Endodermal cell (in vitro differentiated cells): ENCODE results near the gene LDLRAD2. TPM values are rescaled to one million over a fixed set of nuclear protein-coding genes. Genes with fewer than 3 reads are reported as not detected.
"Not testable (repeated sequence)": the region's sequence is repeated elsewhere in the genome, so short reads cannot be mapped to it uniquely, and the experiment has no call there.

ENCODE experiments used
- DNase-seq: peaks from one replicate; pipeline ENCODE4 v3.0.0-alpha.2; 2017
- H3K27ac ChIP-seq: 2 replicates; pipeline ENCODE4 v1.5.1; 2013; ENCODE audit warnings: mild to moderate bottlenecking, low read depth, low read length, moderate library complexity
- H3K27me3 ChIP-seq: 2 replicates; pipeline ENCODE4 v1.6.1; 2013; ENCODE audit warnings: mild to moderate bottlenecking, low read length, moderate library complexity; ENCODE audit not compliant: insufficient read depth, control insufficient read depth, poor library complexity, severe bottlenecking
- H3K36me3 ChIP-seq: 2 replicates; pipeline ENCODE4 v1.7.0; 2013; ENCODE audit warnings: mild to moderate bottlenecking, low read length, moderate library complexity; ENCODE audit not compliant: control insufficient read depth, insufficient read depth
- H3K4me1 ChIP-seq: one replicate; pipeline ENCODE4 v1.7.0; 2013; ENCODE audit warnings: low read length; ENCODE audit not compliant: control insufficient read depth, insufficient read depth
- H3K4me3 ChIP-seq: 2 replicates; pipeline ENCODE4 v1.5.1; 2013; ENCODE audit warnings: mild to moderate bottlenecking, low read length, moderate library complexity
- H3K9ac ChIP-seq: 2 replicates; pipeline ENCODE4 v1.6.1; 2013; ENCODE audit warnings: mild to moderate bottlenecking, low read length, moderate library complexity; ENCODE audit not compliant: poor library complexity, severe bottlenecking; ENCODE audit errors: extremely low read depth
- H3K9me3 ChIP-seq: 2 replicates; pipeline ENCODE4 v1.6.1; 2013; ENCODE audit warnings: mild to moderate bottlenecking, low read length, moderate library complexity; ENCODE audit not compliant: control insufficient read depth
- H3K27ac Mint-ChIP-seq: 2 replicates; pipeline ENCODE4 v1.8.0; 2020; ENCODE audit warnings: mixed read lengths
- H3K27me3 Mint-ChIP-seq: 2 replicates; pipeline ENCODE4 v1.8.0; 2021; ENCODE audit warnings: mild to moderate bottlenecking, mixed read lengths; ENCODE audit not compliant: insufficient read depth
- H3K36me3 Mint-ChIP-seq: 2 replicates; pipeline ENCODE4 v1.8.0; 2020; ENCODE audit warnings: low read depth, mixed read lengths
- H3K4me1 Mint-ChIP-seq: 2 replicates; pipeline ENCODE4 v1.8.0; 2020; ENCODE audit warnings: mixed read lengths
- H3K4me3 Mint-ChIP-seq: 2 replicates; pipeline ENCODE4 v1.8.0; 2020; ENCODE audit warnings: mild to moderate bottlenecking, moderate library complexity, mixed read lengths
- H3K9me3 Mint-ChIP-seq: 2 replicates; pipeline ENCODE4 v1.8.0; 2020; ENCODE audit warnings: mild to moderate bottlenecking, mixed read lengths
- CTCF ChIP-seq: fragments of 200-600 bp; sonication (generic); conservative IDR thresholded peaks from 2 replicates; pipeline ENCODE4 v1.5.0; 2021; ENCODE audit warnings: antibody characterized with exemption, mild to moderate bottlenecking
- WGBS, 2 experiments: methylation state at CpG; one replicate each; pipeline versions ENCODE4 v1.1.5 to v1.1.7; 2013; ENCODE audit warnings: missing lambda C conversion rate in 2 of 2, mixed read lengths in 1 of 2; ENCODE audit not compliant: insufficient coverage in 1 of 2, insufficient read length in 1 of 2; 5-methylcytosine and 5-hydroxymethylcytosine counted together
- total RNA-seq, 2 donors: library from RNA; stranded (reverse); fragmentation: NEBNext Ultra II Directional in 1 of 2; extraction: Animal tissue kit (Norgen Biotek cat#: 25700) in 1 of 2; gene quantifications; 2 replicates in 1 of 2; 3 replicates in 1 of 2; pipeline ENCODE4 v1.2.1, GENCODE V29; 2021

Gene LDLRAD2
- total RNA-seq, 2 donors from 2014 or later: 0.58 to 0.88 TPM

DNA sequence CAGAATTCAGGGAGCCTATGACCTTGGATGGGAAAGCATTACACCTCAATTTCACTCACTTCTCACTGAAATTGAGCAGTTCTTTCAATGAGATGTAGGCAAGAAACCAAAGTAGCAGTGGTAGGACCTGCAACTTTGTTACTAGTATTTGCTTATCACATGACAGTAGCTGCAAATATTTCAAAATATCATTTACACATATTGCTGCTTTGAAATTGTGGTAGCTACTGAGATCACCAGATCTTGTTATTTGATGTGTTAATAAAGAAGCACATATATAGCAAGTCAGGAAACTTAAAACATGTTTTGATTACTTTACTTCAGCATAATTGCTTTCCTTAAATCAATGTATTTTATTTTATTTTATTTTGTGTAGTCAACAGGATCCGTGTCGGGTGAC lies 12.9 kb downstream of the LDLRAD2 start:
- 92 to 100% methylated on average over 2 of the region's 2 CpGs for WGBS, 2 experiments
- H3K4me3 ChIP-seq: no peak overlapping the region
- TF ChIP-seq CTCF: no peak
- H3K4me3 Mint-ChIP-seq: no peak overlapping the region
- H3K9me3 ChIP-seq: no peaks in the 10 kb centered on the region
- H3K36me3 ChIP-seq: peaks cover 71% of the 10 kb centered on the region
- H3K4me1 ChIP-seq: no peaks in the 10 kb centered on the region
- no peaks in the 10 kb centered on the region for H3K4me1 Mint-ChIP-seq
- no peaks in the 10 kb centered on the region for H3K27me3 Mint-ChIP-seq
- no peak overlapping the region for H3K27ac Mint-ChIP-seq
- H3K27ac ChIP-seq: no peak overlapping the region
- H3K27me3 ChIP-seq: no peaks in the 10 kb centered on the region
- no peak overlapping the region for H3K9ac ChIP-seq
- peaks cover 60% of the 10 kb centered on the region for H3K36me3 Mint-ChIP-seq
- H3K9me3 Mint-ChIP-seq: no peaks in the 10 kb centered on the region
- DNase-seq: no peak

DNA sequence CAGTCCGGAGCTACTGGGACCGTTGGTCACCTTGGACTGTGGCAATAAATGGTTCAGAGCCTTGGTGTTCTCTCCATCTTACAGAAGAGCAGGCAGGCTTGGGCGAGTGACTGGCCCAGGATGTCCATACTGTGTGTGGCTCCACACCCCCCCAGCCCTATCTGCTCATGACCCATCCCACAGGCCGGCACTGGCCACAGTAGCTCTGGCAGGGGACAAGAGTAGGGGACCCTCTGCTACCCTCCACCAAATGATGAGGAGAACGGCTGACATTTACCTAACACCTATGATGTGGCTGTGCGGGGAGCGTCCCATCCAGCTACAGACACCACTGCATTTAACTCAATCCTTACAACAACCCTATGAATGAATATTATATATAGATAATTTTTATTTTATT lies 13.3 kb downstream of the LDLRAD2 start:
- Mint-ChIP-seq H3K27ac (no peak overlapping the region), H3K4me1 (no peaks in the 10 kb centered on the region), H3K27me3 (no peaks in the 10 kb centered on the region), H3K4me3 (no peak overlapping the region), H3K36me3 (peaks cover 58% of the 10 kb centered on the region), H3K9me3 (no peaks in the 10 kb centered on the region)
- Histone ChIP-seq H3K4me1 (no peaks in the 10 kb centered on the region), H3K9me3 (no peaks in the 10 kb centered on the region), H3K9ac (no peak overlapping the region), H3K27ac (no peak overlapping the region), H3K27me3 (no peaks in the 10 kb centered on the region), H3K4me3 (no peak overlapping the region), H3K36me3 (peaks cover 70% of the 10 kb centered on the region)
- no peak for DNase-seq
- WGBS, 2 experiments: 91% methylated on average over 7 of the region's 7 CpGs; no CpG with 5 or more reads in 1 of the 2 experiments
- no peak for TF ChIP-seq CTCF

- not testable (repeated sequence) for H3K27me3 ChIP-seq, H3K27me3 Mint-ChIP-seq, H3K4me3 ChIP-seq, H3K9ac ChIP-seq, H3K4me1 ChIP-seq, H3K9me3 ChIP-seq, DNase-seq, H3K4me1 Mint-ChIP-seq, H3K27ac Mint-ChIP-seq, H3K9me3 Mint-ChIP-seq, H3K27ac ChIP-seq, H3K4me3 Mint-ChIP-seq
- WGBS, 2 experiments: 89 to 95% methylated on average over 9 to 10 of the region's 10 CpGs
- peaks cover 52% of the 10 kb centered on the region for H3K36me3 Mint-ChIP-seq
- peaks cover 57% of the 10 kb centered on the region for H3K36me3 ChIP-seq
Observed at GRCh38 chr1:21826694-21827093, 14.6 kb downstream of the LDLRAD2 start.

DNA sequence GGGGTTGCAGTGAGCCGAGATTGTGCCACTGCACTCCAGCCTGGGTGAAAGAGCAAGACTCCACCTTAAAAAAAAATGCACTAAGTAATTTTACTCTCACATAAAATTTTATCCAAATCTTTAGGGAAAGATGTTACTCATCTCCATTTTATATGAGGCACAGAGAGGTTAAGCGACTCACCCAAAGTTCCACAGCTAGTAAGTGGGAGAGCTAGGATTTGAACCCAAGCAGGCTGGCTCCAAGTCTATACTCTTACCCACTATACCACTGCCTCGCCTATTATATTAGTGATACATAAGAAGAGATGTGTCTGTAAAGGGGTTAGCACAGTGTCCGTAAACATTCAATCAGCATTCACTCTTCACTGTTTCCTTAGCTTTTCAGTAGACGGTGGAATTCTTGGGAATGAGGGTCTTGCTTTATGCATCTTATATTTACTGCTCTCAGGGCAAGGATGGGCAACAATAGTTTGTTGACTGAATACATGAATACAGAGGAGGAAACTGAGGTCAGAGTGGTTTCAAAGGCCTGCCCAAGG lies 15.1 kb downstream of the LDLRAD2 start:
- H3K27me3 Mint-ChIP-seq: no peaks in the 10 kb centered on the region
- H3K9me3 Mint-ChIP-seq: no peaks in the 10 kb centered on the region
- H3K36me3 ChIP-seq: peaks cover 56% of the 10 kb centered on the region
- no peaks in the 10 kb centered on the region for H3K27me3 ChIP-seq
- DNase-seq: no peak
- H3K9me3 ChIP-seq: no peaks in the 10 kb centered on the region
- TF ChIP-seq CTCF: no peak
- no peak overlapping the region for H3K4me3 Mint-ChIP-seq
- no peaks in the 10 kb centered on the region for H3K4me1 Mint-ChIP-seq
- H3K4me1 ChIP-seq: no peaks in the 10 kb centered on the region
- 97 to 100% methylated on average over 2 to 4 of the region's 5 CpGs for WGBS, 2 experiments
- H3K27ac ChIP-seq: no peak overlapping the region
- no peak overlapping the region for H3K27ac Mint-ChIP-seq
- peaks cover 54% of the 10 kb centered on the region for H3K36me3 Mint-ChIP-seq
- no peak overlapping the region for H3K4me3 ChIP-seq
- H3K9ac ChIP-seq: no peak overlapping the region
